Measurements from ENCODE around the gene TULP3.

DNA sequence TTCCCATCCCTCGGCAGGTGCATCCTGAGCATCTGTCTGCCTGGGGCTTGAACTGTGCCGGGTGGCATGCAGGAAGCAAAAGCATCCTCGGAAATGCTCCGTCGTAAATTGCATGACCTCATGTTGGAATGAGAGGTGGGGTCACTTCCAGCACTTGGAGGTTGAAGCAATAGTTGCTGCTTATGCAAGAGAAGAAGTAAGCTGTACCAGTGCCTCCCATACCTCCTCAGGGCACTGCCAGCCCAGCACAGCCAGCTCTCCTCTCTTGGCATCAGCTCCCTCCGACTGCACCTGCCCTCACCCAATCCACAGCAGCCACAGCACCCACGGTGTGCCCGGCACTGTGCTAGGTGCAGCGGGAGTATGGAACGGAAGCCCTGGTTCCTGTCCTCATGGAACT is 80.1 kb downstream of the TULP3 start:
- TF ChIP-seq CTCF (IDR thresholded peaks at IDR 0.05; ENCODE audit: poor library complexity), result no peak
- TF ChIP-seq EZH2 (IDR thresholded peaks at IDR 0.05; ENCODE audit: borderline replicate concordance), result no peak

Measured in hepatocyte (in vitro differentiated cells).